Right forelimb (tissue), 1 donor: ENCODE results near the gene RFX1.
"Not testable (repeated sequence)": the region's sequence is repeated elsewhere in the genome, so short reads cannot be mapped to it uniquely, and the experiment has no call there.

Experiments used
- DNase-seq: peaks from one replicate; pipeline ENCODE4 v3.0.0-alpha.2; 2018

The RFX1 gene

GRCh38 chr19:14026652-14027192 lies 20.6 kb upstream of the RFX1 start:
- not testable (repeated sequence) for DNase-seq

- no peak for DNase-seq
These were observed 17.5 kb upstream of the RFX1 start for GRCh38 chr19:14023404-14024235.

GRCh38 chr19:14022469-14022868 lies 16.3 kb upstream of the RFX1 start:
- no peak for DNase-seq

GRCh38 chr19:14021474-14021873 lies 15.4 kb upstream of the RFX1 start:
- no peak for DNase-seq

- DNase-seq, result not testable (repeated sequence)
These were observed 13.6 kb upstream of the RFX1 start for GRCh38 chr19:14019739-14020138.

GRCh38 chr19:14019100-14019499 lies 13.0 kb upstream of the RFX1 start:
- DNase-seq, result no peak

GRCh38 chr19:14015524-14016035 lies 9.5 kb upstream of the RFX1 start:
- no peak for DNase-seq

GRCh38 chr19:14012378-14012915 lies 6.3 kb upstream of the RFX1 start:
- DNase-seq, result no peak

- no peak for DNase-seq
These were observed 844 bp upstream of the RFX1 start for GRCh38 chr19:14006766-14007562.

GRCh38 chr19:14005349-14006084 lies 603 bp downstream of the RFX1 start:
- DNase-seq, result peak; percentile 95

- DNase-seq, result no peak
These were observed 1.3 kb downstream of the RFX1 start for GRCh38 chr19:14004619-14005348.

- no peak for DNase-seq
These were observed 2.7 kb downstream of the RFX1 start for GRCh38 chr19:14003251-14004055.

GRCh38 chr19:14002571-14003250 lies 3.4 kb downstream of the RFX1 start:
- DNase-seq, result no peak

- no peak for DNase-seq
These were observed 5.3 kb downstream of the RFX1 start for GRCh38 chr19:14000691-14001375.

GRCh38 chr19:13999085-13999484 lies 7.0 kb downstream of the RFX1 start:
- DNase-seq, result no peak

GRCh38 chr19:13998426-13998825 lies 7.7 kb downstream of the RFX1 start:
- DNase-seq, result no peak

- no peak for DNase-seq
These were observed 8.5 kb downstream of the RFX1 start for GRCh38 chr19:13997631-13997962.

GRCh38 chr19:13996928-13997630 lies 9.0 kb downstream of the RFX1 start:
- no peak for DNase-seq
